H1 (cell line): ENCODE measurements around the gene KIF26B. TPM values are rescaled to one million over a fixed set of nuclear protein-coding genes. Genes with fewer than 3 reads are reported as not detected.

Experiments used
- BACH1 ChIP-seq: IDR thresholded peaks from 2 replicates; pipeline ENCODE4 v1.6.1; 2012; ENCODE audit warnings: low read length, improper control_type of control experiment
- CREB1 ChIP-seq: IDR thresholded peaks from 2 replicates; pipeline ENCODE4 v1.6.1; 2012; ENCODE audit warnings: inconsistent platforms
- POU5F1 ChIP-seq: IDR thresholded peaks from 2 replicates; pipeline ENCODE4 v1.6.1; 2011; ENCODE audit warnings: low read depth, mild to moderate bottlenecking, low read length, moderate library complexity
- RAD21 ChIP-seq, 2 experiments: IDR thresholded peaks in 1 of 2; conservative IDR thresholded peaks in 1 of 2; 2 replicates each; pipeline ENCODE4 v1.6.1; 2011; ENCODE audit warnings: low read depth in 2 of 2, low read length in 2 of 2, improper control_type of control experiment in 1 of 2, inconsistent platforms in 1 of 2, mild to moderate bottlenecking in 1 of 2, moderate library complexity in 1 of 2
- RFX5 ChIP-seq: IDR thresholded peaks from 2 replicates; pipeline ENCODE4 v1.6.1; 2011; ENCODE audit warnings: low read depth, low read length, improper control_type of control experiment, borderline replicate concordance
- SP4 ChIP-seq: IDR thresholded peaks from 2 replicates; pipeline ENCODE4 v1.6.1; 2012; ENCODE audit warnings: low read length, inconsistent platforms
- TCF12 ChIP-seq: IDR thresholded peaks from 2 replicates; pipeline ENCODE4 v1.6.1; 2011; ENCODE audit warnings: low read depth, mild to moderate bottlenecking, low read length
- polyA plus RNA-seq, 7 experiments: library from polyadenylated mRNA; depleted of rRNA in 3 of 7; stranded (reverse) in 5 of 7; unstranded in 2 of 7; fragments of >200 nt in 5 of 7; fragments of 200-250 nt in 2 of 7; gene quantifications; 1 replicate in 5 of 7; 2 replicates in 1 of 7; 4 replicates in 1 of 7; pipeline versions ENCODE4 v1.2.1 to v1.2.3, GENCODE V29; 2011 to 2013; ENCODE audit warnings: missing spikeins in 2 of 7, mixed read lengths in 2 of 7
- total RNA-seq: library from RNA; stranded (reverse); fragmentation: NEBNext Ultra II Directional; extraction: Animal tissue kit (Norgen Biotek cat#: 25700); gene quantifications from 2 replicates; pipeline ENCODE4 v1.2.1, GENCODE V29; 2021
- TF ChIP-seq, protein P1 (sequence below): fragments of 300-600 bp; sonication (generic); IDR thresholded peaks from 2 replicates; pipeline ENCODE4 v1.7.1; 2012; ENCODE audit warnings: low read length, moderate library complexity, mild to moderate bottlenecking, inconsistent platforms; ENCODE audit not compliant: insufficient replicate concordance

The KIF26B gene
- total and polyA plus RNA-seq, 2 of the 8 experiments (the other 6 are each of a cell fraction or from before 2014, with no cell fraction given): 0.06 to 0.28 TPM

DNA sequence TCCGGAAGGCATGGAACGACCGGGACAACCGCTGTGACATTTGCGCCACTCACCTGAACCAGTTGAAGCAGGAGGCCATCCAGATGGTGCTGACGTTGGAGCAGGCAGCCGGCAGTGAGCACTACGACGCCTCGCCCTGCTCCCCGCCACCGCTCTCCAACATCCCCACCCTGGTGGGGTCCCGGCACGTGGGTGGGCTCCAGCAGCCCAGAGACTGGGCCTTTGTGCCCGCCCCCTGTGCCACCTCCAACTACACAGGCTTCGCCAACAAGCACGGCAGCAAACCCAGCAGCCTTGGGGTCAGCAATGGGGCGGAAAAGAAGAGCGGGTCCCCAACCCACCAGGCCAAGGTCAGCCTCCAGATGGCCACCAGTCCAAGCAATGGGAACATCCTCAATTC is 212.1 kb downstream of the KIF26B start (continued):
- TF ChIP-seq, protein P1, sequence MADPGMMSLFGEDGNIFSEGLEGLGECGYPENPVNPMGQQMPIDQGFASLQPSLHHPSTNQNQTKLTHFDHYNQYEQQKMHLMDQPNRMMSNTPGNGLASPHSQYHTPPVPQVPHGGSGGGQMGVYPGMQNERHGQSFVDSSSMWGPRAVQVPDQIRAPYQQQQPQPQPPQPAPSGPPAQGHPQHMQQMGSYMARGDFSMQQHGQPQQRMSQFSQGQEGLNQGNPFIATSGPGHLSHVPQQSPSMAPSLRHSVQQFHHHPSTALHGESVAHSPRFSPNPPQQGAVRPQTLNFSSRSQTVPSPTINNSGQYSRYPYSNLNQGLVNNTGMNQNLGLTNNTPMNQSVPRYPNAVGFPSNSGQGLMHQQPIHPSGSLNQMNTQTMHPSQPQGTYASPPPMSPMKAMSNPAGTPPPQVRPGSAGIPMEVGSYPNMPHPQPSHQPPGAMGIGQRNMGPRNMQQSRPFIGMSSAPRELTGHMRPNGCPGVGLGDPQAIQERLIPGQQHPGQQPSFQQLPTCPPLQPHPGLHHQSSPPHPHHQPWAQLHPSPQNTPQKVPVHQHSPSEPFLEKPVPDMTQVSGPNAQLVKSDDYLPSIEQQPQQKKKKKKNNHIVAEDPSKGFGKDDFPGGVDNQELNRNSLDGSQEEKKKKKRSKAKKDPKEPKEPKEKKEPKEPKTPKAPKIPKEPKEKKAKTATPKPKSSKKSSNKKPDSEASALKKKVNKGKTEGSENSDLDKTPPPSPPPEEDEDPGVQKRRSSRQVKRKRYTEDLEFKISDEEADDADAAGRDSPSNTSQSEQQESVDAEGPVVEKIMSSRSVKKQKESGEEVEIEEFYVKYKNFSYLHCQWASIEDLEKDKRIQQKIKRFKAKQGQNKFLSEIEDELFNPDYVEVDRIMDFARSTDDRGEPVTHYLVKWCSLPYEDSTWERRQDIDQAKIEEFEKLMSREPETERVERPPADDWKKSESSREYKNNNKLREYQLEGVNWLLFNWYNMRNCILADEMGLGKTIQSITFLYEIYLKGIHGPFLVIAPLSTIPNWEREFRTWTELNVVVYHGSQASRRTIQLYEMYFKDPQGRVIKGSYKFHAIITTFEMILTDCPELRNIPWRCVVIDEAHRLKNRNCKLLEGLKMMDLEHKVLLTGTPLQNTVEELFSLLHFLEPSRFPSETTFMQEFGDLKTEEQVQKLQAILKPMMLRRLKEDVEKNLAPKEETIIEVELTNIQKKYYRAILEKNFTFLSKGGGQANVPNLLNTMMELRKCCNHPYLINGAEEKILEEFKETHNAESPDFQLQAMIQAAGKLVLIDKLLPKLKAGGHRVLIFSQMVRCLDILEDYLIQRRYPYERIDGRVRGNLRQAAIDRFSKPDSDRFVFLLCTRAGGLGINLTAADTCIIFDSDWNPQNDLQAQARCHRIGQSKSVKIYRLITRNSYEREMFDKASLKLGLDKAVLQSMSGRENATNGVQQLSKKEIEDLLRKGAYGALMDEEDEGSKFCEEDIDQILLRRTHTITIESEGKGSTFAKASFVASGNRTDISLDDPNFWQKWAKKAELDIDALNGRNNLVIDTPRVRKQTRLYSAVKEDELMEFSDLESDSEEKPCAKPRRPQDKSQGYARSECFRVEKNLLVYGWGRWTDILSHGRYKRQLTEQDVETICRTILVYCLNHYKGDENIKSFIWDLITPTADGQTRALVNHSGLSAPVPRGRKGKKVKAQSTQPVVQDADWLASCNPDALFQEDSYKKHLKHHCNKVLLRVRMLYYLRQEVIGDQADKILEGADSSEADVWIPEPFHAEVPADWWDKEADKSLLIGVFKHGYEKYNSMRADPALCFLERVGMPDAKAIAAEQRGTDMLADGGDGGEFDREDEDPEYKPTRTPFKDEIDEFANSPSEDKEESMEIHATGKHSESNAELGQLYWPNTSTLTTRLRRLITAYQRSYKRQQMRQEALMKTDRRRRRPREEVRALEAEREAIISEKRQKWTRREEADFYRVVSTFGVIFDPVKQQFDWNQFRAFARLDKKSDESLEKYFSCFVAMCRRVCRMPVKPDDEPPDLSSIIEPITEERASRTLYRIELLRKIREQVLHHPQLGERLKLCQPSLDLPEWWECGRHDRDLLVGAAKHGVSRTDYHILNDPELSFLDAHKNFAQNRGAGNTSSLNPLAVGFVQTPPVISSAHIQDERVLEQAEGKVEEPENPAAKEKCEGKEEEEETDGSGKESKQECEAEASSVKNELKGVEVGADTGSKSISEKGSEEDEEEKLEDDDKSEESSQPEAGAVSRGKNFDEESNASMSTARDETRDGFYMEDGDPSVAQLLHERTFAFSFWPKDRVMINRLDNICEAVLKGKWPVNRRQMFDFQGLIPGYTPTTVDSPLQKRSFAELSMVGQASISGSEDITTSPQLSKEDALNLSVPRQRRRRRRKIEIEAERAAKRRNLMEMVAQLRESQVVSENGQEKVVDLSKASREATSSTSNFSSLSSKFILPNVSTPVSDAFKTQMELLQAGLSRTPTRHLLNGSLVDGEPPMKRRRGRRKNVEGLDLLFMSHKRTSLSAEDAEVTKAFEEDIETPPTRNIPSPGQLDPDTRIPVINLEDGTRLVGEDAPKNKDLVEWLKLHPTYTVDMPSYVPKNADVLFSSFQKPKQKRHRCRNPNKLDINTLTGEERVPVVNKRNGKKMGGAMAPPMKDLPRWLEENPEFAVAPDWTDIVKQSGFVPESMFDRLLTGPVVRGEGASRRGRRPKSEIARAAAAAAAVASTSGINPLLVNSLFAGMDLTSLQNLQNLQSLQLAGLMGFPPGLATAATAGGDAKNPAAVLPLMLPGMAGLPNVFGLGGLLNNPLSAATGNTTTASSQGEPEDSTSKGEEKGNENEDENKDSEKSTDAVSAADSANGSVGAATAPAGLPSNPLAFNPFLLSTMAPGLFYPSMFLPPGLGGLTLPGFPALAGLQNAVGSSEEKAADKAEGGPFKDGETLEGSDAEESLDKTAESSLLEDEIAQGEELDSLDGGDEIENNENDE: no peak
- TF ChIP-seq SP4 (no peak), TCF12 (no peak), BACH1 (no peak), RFX5 (no peak), POU5F1 (no peak), CREB1 (no peak), RAD21 (IDR thresholded peaks at IDR 0.05 in 1 of 2, conservative IDR thresholded peaks at IDR 0.05 in 1 of 2; ENCODE audit: low read depth in 2 of 2, low read length in 2 of 2) (no peak)
